Left colon (tissue), 2 donors: Measurements from ENCODE around the gene CREG2. TPM values are rescaled to one million over a fixed set of nuclear protein-coding genes. Genes with fewer than 3 reads are reported as not detected.
A peak's percentile ranks its signal among the peaks of the same experiment; 100 is the strongest.
"Not testable (repeated sequence)": the region's sequence is repeated elsewhere in the genome, so short reads cannot be mapped to it uniquely, and the experiment has no call there.

Experiments used
- ATAC-seq: fragments of 200-7000 bp; cut with Tn5 transposase; one replicate; pipeline ENCODE4 v1.9.1; 2020; ENCODE audit warnings: mild to moderate bottlenecking, moderate library complexity
- DNase-seq, 2 donors: peaks; one replicate each; pipeline ENCODE4 v3.0.0-alpha.2; 2020
- intact Hi-C, 2 donors: fragments of 100-400 bp; cut with DNase I in 1 of 2; cut with micrococcal nuclease in 1 of 2; formaldehyde crosslinking; loops; one replicate each; pipeline versions ENCODE4 v1.11.2 to v1.14.0; 2022; cut with DNase I, micrococcal nuclease
- total RNA-seq, 2 donors: library from RNA; stranded (reverse); fragmentation: NEBNext Ultra II Directional; extraction: Animal tissue kit (Norgen Biotek cat#: 25700); gene quantifications; one replicate each; pipeline ENCODE4 v1.2.1, GENCODE V29; 2021
- donor health status: DM: no; HTN: no; CAD: no.
- donor health status: DM: yes; HTN: yes; CAD: no.

Gene CREG2
- total RNA-seq, 2 donors from 2014 or later, result 0.06 to 0.12 TPM

- intact Hi-C loops, result no loop called here
- peak; percentile 71 to 78 for DNase-seq
- peak; percentile 81 for ATAC-seq
Observed at GRCh38 chr2:101330253-101330933, 56.9 kb downstream of the CREG2 start.

GRCh38 chr2:101329026-101329425 lies 58.3 kb downstream of the CREG2 start:
- DNase-seq, result no peak
- no peak for ATAC-seq
- intact Hi-C loops, result no loop called here

- intact Hi-C loops, result no loop called here
- DNase-seq, result peak in 1 of 2 donors; percentile 49
- ATAC-seq, result peak; percentile 65
Observed at GRCh38 chr2:101328474-101329007, 58.8 kb downstream of the CREG2 start.

GRCh38 chr2:101327863-101328394 lies 59.4 kb downstream of the CREG2 start:
- DNase-seq (peak; percentile 69), ATAC-seq (peak; percentile 55)
- intact Hi-C loops, result no loop called here

- intact Hi-C loops, result no loop called here
- ATAC-seq (no peak), DNase-seq (no peak)
Observed at GRCh38 chr2:101325425-101325824, 61.9 kb downstream of the CREG2 start.

GRCh38 chr2:101316568-101316967 lies 70.7 kb downstream of the CREG2 start:
- ATAC-seq, DNase-seq, intact Hi-C loops: not testable (repeated sequence)

- ATAC-seq (no peak), DNase-seq (no peak)
- intact Hi-C loops, result no loop called here
Observed at GRCh38 chr2:101311696-101312017, 75.6 kb downstream of the CREG2 start.

- peak in 1 of 2 donors; percentile 28 for DNase-seq
- intact Hi-C loops, result no loop called here
- peak; percentile 21 for ATAC-seq
Observed at GRCh38 chr2:101310834-101311695, 76.2 kb downstream of the CREG2 start.

- ATAC-seq, result no peak
- no peak for DNase-seq
- intact Hi-C loops, result no loop called here
Observed at GRCh38 chr2:101310090-101310833, 77.0 kb downstream of the CREG2 start.

- intact Hi-C loops, result no loop called here
- peak; percentile 88 for ATAC-seq
- peak; percentile 91 to 95 for DNase-seq
Observed at GRCh38 chr2:101308432-101309210, 78.7 kb downstream of the CREG2 start, which contains the start of gene RNF149. RNF149 (minus strand) TSS chr2:101308701; CDS start chr2:101308588, 113 bp downstream.

- DNase-seq (peak in 1 of 2 donors; percentile 52), ATAC-seq (peak; percentile 32)
- intact Hi-C loops, result no loop called here
Observed at GRCh38 chr2:101307950-101308431, 79.3 kb downstream of the CREG2 start.

GRCh38 chr2:101307503-101307902 lies 79.8 kb downstream of the CREG2 start:
- intact Hi-C loops, result no loop called here
- peak in 1 of 2 donors; percentile 20 for DNase-seq

GRCh38 chr2:101306410-101306809 lies 80.9 kb downstream of the CREG2 start:
- intact Hi-C loops, result no loop called here
- DNase-seq (no peak), ATAC-seq (no peak)

More at GRCh38 chr2:101307503-101307902, 79.8 kb downstream of the CREG2 start:
- ATAC-seq, result no peak

GRCh38 chr2:101305492-101306078 lies 81.7 kb downstream of the CREG2 start:
- DNase-seq (no peak), ATAC-seq (no peak)
- intact Hi-C loops, result no loop called here

GRCh38 chr2:101305035-101305434 lies 82.3 kb downstream of the CREG2 start:
- no peak for DNase-seq
- intact Hi-C loops, result no loop called here
- ATAC-seq, result no peak

- no peak for ATAC-seq
- no peak for DNase-seq
- intact Hi-C loops, result no loop called here
Observed at GRCh38 chr2:101303688-101304087, 83.6 kb downstream of the CREG2 start.

GRCh38 chr2:101302016-101302415 lies 85.3 kb downstream of the CREG2 start:
- ATAC-seq, result no peak
- intact Hi-C loops, result no loop called here
- DNase-seq, result no peak

- DNase-seq (no peak), ATAC-seq (no peak)
- intact Hi-C loops, result no loop called here
Observed at GRCh38 chr2:101300836-101301235, 86.5 kb downstream of the CREG2 start.
